Stimulated activated CD4-positive, alpha-beta T cell treated with anti-CD3 and anti-CD28 coated beads, Interleukin-2, amount 100 ng/mL, for 48 hours (primary cell): ENCODE results near the gene PNKP.
A peak's percentile ranks its signal among the peaks of the same experiment; 100 is the strongest.

Experiments used
- DNase-seq, 2 donors: peaks; one replicate each; pipeline ENCODE4 v3.0.0-alpha.2; 2020

PNKP gene

GRCh38 chr19:49889687-49890348 lies 22.4 kb upstream of the PNKP start:
- peak; percentile 69 to 77 for DNase-seq

DNA sequence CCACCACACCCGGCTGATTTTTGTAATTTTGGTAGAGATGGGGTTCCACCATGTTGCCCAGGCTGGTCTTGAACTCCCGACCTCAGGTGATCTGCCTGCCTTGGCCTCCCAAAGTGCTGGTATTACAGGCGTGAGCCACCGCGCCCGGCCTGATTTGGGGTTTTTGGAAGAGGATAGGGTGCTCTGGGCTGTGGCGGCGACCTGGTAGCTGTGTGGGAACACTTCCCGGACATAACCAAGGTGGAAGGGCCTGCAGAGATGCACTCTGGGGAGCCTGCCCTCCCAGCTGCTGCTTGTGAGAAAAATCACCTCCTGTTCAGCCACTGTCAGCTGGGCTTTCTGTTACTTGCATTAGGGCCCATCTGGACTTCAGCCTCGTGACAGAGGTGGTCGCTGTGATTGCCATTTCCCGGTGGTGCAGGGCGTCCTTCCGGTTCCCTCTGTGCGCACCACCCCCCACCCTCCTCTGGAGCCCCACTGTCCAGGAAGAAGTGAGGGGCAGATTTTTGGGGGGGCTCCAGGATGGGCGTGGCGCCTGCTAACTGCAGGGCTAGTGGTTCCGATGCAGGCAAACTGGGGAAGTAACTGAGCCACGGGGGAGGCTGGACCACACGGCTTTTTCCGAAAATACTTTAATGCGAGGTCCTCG lies 21.8 kb upstream of the PNKP start:
- no peak for DNase-seq

GRCh38 chr19:49888510-49888824 lies 21.1 kb upstream of the PNKP start:
- no peak for DNase-seq

DNA sequence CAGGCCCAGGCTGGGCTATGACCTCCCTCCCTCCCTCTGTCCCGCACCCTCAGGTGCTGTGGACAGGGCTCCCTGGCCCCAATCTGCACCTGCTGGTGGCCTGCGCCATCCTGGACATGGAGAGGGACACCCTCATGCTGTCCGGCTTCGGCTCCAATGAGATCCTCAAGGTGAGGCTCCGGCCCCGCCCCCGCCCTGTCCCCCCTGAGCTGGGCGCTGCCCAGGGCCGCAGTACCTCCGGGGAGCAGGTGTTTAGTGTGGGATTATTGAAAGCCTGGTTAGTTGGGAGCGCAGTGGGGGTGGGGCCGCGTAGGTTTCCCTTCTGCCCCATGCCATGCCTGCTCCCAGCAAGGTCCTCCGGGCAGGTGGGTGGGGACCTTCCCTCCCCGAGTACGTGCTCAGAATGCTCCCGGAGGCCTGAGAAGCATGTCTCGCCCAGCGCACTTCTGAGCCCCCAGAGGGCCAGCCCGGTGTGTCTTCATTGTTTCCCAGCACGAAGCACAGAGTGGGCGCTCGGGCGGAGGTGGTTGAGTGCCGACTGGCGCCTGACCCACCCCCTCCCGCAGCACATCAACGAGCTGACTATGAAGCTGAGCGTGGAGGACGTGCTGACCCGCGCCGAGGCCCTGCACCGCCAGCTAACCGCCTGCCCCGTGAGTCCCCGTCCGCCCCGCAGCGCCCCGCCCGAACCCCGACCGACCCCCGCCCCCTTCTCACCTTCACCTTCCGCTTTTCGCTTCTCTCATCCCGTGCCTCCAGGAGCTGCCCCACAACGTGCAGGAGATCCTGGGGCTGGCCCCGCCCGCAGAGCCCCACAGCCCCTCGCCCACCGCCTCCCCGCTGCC lies 20.5 kb upstream of the PNKP start:
- no peak for DNase-seq

DNA sequence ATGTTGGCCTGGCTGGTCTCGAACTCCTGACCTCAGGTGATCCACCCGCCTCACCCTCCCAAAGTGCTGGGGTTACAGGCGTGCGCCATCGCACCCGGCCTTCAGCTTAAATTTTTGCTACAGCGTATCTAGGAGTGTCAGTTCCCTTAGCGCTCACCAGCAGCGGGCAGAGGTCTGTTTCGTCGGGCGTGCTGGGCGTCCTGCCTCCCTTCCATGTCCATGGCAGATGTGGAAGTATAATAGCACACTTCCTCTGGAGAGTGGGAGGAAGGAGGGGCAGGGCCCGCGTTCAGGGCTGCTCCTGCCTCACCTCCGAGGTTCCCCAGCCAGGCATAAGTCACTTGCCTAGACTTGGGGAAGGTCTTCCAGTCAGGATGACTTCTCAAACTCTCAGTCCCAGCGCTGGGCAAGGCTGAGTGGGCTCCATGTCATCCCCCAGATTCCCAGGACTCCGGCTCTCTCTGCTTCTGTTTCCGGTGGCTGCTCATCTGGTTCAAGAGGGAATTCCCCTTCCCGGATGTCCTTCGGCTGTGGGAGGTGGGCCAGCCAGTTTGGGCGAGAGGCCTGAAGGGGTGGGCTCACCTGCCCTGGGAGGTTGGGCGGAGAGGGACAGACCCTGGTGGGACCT lies 19.8 kb upstream of the PNKP start:
- DNase-seq = no peak

- no peak for DNase-seq
Observed at GRCh38 chr19:49884760-49885159, 17.4 kb upstream of the PNKP start.

GRCh38 chr19:49884109-49884508 lies 16.7 kb upstream of the PNKP start:
- no peak for DNase-seq

DNA sequence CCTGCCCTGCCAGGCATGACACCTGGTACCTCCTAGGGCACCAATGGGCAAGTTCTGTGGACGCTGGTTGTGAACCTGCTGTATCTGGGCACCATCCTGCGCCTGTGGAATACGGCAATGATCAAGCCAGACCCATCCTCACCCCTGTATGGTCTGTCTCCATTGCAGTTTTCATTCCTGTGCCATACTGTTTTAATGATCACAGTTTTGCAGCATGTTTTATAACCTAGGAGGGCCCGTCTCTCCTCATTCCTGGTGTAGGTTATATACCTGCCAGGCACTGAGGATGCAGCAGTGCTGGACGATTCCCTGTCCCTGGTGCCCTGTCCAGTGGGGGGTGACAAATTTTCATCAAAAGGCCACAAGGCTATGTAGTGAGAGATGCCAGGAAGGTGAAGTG lies 15.7 kb upstream of the PNKP start:
- no peak for DNase-seq

GRCh38 chr19:49882643-49883042 lies 15.3 kb upstream of the PNKP start:
- DNase-seq = no peak

GRCh38 chr19:49881672-49882394 lies 14.5 kb upstream of the PNKP start:
- DNase-seq = no peak

GRCh38 chr19:49881186-49881585 lies 13.8 kb upstream of the PNKP start:
- no peak for DNase-seq

GRCh38 chr19:49880162-49880869 lies 12.9 kb upstream of the PNKP start:
- no peak for DNase-seq

DNA sequence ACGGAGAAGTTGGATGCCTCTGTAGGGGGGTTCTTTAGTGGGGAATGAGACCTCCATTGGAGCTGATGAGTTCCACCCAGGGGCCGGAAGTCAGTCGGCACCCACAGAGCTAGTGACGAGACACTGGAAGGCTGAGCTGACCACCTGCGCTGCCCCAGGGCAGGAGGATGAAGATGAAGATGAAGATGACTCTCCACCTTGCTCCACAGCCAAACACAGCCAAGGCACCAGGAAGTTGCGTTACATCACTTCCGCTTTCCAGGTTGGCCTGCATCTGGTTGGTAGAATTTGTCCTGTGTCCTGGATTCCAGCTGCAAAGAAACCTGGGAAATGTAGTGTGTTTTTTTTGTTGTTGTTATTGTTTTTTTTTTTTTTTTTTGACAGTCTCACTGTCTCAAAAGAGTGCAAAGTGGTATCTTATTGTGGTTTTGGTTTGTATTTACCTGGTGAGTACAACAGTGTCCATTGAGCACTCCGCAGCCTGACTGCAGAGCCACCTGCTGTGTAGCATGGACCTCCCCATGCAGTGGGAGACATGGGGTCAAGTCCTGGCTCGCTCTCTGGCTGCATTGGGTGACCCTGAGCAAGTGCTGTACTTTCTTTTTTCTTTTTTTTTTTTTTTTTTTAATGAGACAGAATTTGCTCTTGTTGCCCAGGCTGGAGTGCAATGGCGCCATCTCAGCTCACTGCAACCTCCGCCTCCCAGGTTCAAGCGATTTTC lies 12.0 kb upstream of the PNKP start:
- DNase-seq = no peak

DNA sequence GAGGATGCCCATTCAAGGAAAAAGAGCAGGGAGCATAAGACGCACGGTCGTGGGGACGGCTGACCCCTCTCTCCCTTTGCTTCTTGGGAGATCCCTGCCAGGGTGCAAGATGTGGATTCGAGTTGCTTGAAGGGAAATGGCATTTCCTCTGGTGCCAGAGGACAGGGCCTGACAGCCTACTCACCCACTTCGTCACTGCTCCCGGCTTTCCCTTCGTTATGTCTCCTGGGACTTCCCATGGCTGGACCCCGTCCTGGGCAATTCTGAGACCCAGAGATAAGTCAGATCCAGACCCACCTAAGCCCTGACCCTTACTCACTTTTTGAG lies 11.3 kb upstream of the PNKP start:
- DNase-seq = no peak

- DNase-seq = peak; percentile 98 to 99
Observed at GRCh38 chr19:49877879-49878743, 10.7 kb upstream of the PNKP start.

- DNase-seq = peak; percentile 95 to 96
Observed at GRCh38 chr19:49877020-49877878, 9.9 kb upstream of the PNKP start, which contains the start of the genes AKT1S1 and TBC1D17. Gene AKT1S1 (minus strand): TSS chr19:49877355. CDS start chr19:49873295, 4,060 bp downstream. Gene TBC1D17 (plus strand): TSS chr19:49877702. CDS start chr19:49877724, 22 bp downstream.

DNA sequence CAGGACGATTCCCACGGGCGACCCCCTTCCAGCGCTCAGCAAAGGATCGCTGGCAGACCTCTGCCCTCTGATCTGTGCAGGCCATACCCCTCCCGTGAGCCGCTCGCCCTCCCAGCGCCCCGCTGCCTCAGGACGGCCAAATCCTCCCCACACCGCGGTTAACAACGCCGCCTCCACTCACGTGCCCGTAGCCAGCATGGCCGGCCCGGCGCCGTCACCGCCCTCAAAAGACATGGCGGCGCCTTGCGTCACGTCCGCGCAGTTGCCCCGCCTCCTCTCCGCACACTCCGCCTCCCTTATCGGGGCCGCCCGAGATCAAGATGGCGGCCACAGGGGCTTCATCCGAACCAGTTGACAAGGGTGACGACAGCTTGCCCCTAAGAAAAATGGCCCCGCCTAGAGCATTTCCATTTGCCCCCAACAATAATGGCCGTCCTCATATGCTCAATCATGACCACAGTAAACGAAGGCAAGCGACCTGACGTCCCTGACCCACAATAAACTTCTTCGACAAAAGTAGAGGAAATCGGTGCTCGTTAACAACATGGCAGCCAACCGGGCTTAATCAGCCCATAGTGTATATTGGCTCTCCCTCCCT lies 9.1 kb upstream of the PNKP start:
- DNase-seq = peak; percentile 94 to 96

- DNase-seq = peak in 1 of 2 donors; percentile 42
Observed at GRCh38 chr19:49875857-49876421, 8.6 kb upstream of the PNKP start.

DNA sequence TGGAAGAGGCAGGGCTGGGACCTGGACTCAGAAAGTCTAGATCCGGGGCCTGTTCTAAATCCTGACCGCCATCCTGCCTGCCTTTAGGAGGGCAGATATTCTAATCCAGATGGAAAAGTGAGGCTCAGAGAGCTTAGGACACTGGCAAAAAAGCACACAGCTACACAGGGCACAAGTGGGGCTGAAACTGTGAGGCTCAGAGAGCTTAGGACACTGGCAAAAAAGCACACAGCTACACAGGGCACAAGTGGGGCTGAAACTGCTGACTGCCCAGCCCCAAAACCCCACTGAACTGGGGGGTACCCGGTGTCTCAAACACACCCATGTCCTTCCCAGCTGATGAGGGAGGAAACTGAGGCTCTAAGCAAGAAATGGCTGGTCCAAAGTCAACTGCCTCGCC lies 7.8 kb upstream of the PNKP start:
- no peak for DNase-seq
